Cardiac muscle cell (in vitro differentiated cells and primary cell): ENCODE results near the gene TAS2R7. TPM values are rescaled to one million over a fixed set of nuclear protein-coding genes. Genes with fewer than 3 reads are reported as not detected.

Source experiments
- DNase-seq, 2 donors: peaks; one replicate each; pipeline versions ENCODE4 v3.0.0 to v3.0.0-alpha.2; 2010 to 2017; ENCODE audit warnings: low read depth in 1 of 2, low spot score in 1 of 2
- H3K27ac ChIP-seq: fragments of 200-600 bp; sonication (generic); 2 replicates; pipeline ENCODE4 v1.5.1; 2016
- H3K27me3 ChIP-seq: fragments of 200-600 bp; sonication (generic); 2 replicates; pipeline ENCODE4 v1.6.0; 2016; ENCODE audit warnings: control low read depth
- H3K36me3 ChIP-seq: fragments of 200-600 bp; sonication (generic); 2 replicates; pipeline ENCODE4 v1.5.1; 2016; ENCODE audit warnings: control low read depth
- H3K4me1 ChIP-seq: fragments of 200-600 bp; sonication (generic); 2 replicates; pipeline ENCODE4 v1.8.1; 2017; ENCODE audit warnings: low read depth, mild to moderate bottlenecking, mixed run types
- H3K4me3 ChIP-seq: fragments of 200-600 bp; sonication (generic); 2 replicates; pipeline ENCODE4 v1.5.1; 2016; ENCODE audit warnings: mild to moderate bottlenecking
- H3K9me3 ChIP-seq: fragments of 200-600 bp; sonication (generic); 2 replicates; pipeline ENCODE4 v1.5.1; 2017; ENCODE audit warnings: low read depth, mild to moderate bottlenecking, control low read depth
- CTCF ChIP-seq: IDR thresholded peaks from 2 replicates; pipeline ENCODE4 v1.5.1; 2012; ENCODE audit warnings: low read depth, mild to moderate bottlenecking, low read length
- polyA plus RNA-seq: library from polyadenylated mRNA; unstranded; fragments of >200 nt; fragmentation: Nextera tagmentation; extraction: Ambion mirVana; gene quantifications from 2 replicates; pipeline ENCODE4 v1.2.1, GENCODE V29; 2016
- total RNA-seq: library from RNA; depleted of rRNA; stranded (reverse); fragments of >200 nt; gene quantifications from 2 replicates; pipeline ENCODE4 v1.2.3, GENCODE V29; 2016

Gene TAS2R7
- total and polyA plus RNA-seq, 2 experiments from 2014 or later = not detected

GRCh38 chr12:10779103-10779502, 23.3 kb downstream of the TAS2R7 start:
- TF ChIP-seq CTCF = no peak
- DNase-seq = no peak
- no peaks in the 10 kb centered on the region for H3K9me3 ChIP-seq

GRCh38 chr12:10771132-10771733, 31.2 kb downstream of the TAS2R7 start:
- H3K27ac ChIP-seq = no peak overlapping the region

More at GRCh38 chr12:10779103-10779502, 23.3 kb downstream of the TAS2R7 start:
- Histone ChIP-seq H3K36me3 (no peaks in the 10 kb centered on the region), H3K4me1 (no peaks in the 10 kb centered on the region), H3K27ac (no peak overlapping the region), H3K4me3 (no peak overlapping the region), H3K27me3 (peaks cover 5% of the 10 kb centered on the region)

GRCh38 chr12:10759657-10760056, 42.8 kb downstream of the TAS2R7 start:
- no peak for TF ChIP-seq CTCF
- DNase-seq = no peak
- no peaks in the 10 kb centered on the region for H3K36me3 ChIP-seq
- no peaks in the 10 kb centered on the region for H3K9me3 ChIP-seq
- peaks cover 7% of the 10 kb centered on the region for H3K27me3 ChIP-seq
- H3K27ac ChIP-seq = no peak overlapping the region
- H3K4me3 ChIP-seq = no peak overlapping the region
- no peaks in the 10 kb centered on the region for H3K4me1 ChIP-seq

More at GRCh38 chr12:10771132-10771733, 31.2 kb downstream of the TAS2R7 start:
- Histone ChIP-seq H3K27me3 (peaks cover 39% of the 10 kb centered on the region), H3K36me3 (no peaks in the 10 kb centered on the region), H3K4me3 (no peak overlapping the region), H3K9me3 (no peaks in the 10 kb centered on the region), H3K4me1 (no peaks in the 10 kb centered on the region)
- TF ChIP-seq CTCF = peak; percentile 63
- peak; percentile 21 to 64 for DNase-seq

GRCh38 chr12:10756194-10756593, 46.2 kb downstream of the TAS2R7 start:
- TF ChIP-seq CTCF = no peak
- DNase-seq = no peak
- Histone ChIP-seq H3K9me3 (no peaks in the 10 kb centered on the region), H3K36me3 (no peaks in the 10 kb centered on the region), H3K4me3 (no peak overlapping the region), H3K4me1 (no peaks in the 10 kb centered on the region), H3K27me3 (peaks cover 3% of the 10 kb centered on the region), H3K27ac (no peak overlapping the region)

GRCh38 chr12:10753059-10753458, 49.4 kb downstream of the TAS2R7 start:
- no peak for TF ChIP-seq CTCF
- Histone ChIP-seq H3K9me3 (no peaks in the 10 kb centered on the region), H3K4me3 (no peak overlapping the region), H3K4me1 (no peaks in the 10 kb centered on the region), H3K27me3 (no peaks in the 10 kb centered on the region), H3K27ac (no peak overlapping the region), H3K36me3 (no peaks in the 10 kb centered on the region)
- peak in 1 of 2 donors; percentile 41 for DNase-seq

Other genes with a start within 250 kb of the TAS2R7 start
- 10.8 and 14.2 TPM in 2 replicates for gene MAGOHB, start 189.0 kb downstream of the TAS2R7 start, total RNA-seq
- 39.5 and 57.6 TPM in 2 replicates for gene MAGOHB, start 189.0 kb downstream of the TAS2R7 start, polyA plus RNA-seq
- gene STYK1, start 128.6 kb downstream of the TAS2R7 start, total RNA-seq = 0.21 and 0.74 TPM in 2 replicates
- 0.65 and 2.3 TPM in 2 replicates for gene STYK1, start 128.6 kb downstream of the TAS2R7 start, polyA plus RNA-seq
- 142 and 173 TPM in 2 replicates for gene YBX3, start 79.3 kb downstream of the TAS2R7 start, total RNA-seq
- gene YBX3, start 79.3 kb downstream of the TAS2R7 start, polyA plus RNA-seq = 212 and 278 TPM in 2 replicates
- 0.45 TPM in 1 of 2 replicates, not detected in the other for gene TAS2R8, start 4.7 kb upstream of the TAS2R7 start, total RNA-seq
- gene TAS2R8, start 4.7 kb upstream of the TAS2R7 start, polyA plus RNA-seq = not detected in 2 replicates
- 0.21 and 1.8 TPM in 2 replicates for gene TAS2R9, start 7.5 kb upstream of the TAS2R7 start, total RNA-seq
- not detected in 2 replicates for gene TAS2R9, start 7.5 kb upstream of the TAS2R7 start, polyA plus RNA-seq
- 1.2 and 1.9 TPM in 2 replicates for gene TAS2R10, start 23.7 kb upstream of the TAS2R7 start, total RNA-seq
- 0.72 and 1.1 TPM in 2 replicates for gene TAS2R10, start 23.7 kb upstream of the TAS2R7 start, polyA plus RNA-seq
- gene PRR4, start 46.8 kb upstream of the TAS2R7 start, total RNA-seq = 0.67 and 8.8 TPM in 2 replicates
- 5.3 and 7.1 TPM in 2 replicates for gene PRR4, start 46.8 kb upstream of the TAS2R7 start, polyA plus RNA-seq
- gene PRH1, start 81.6 kb upstream of the TAS2R7 start, total RNA-seq = 30.2 and 35.0 TPM in 2 replicates
- gene PRH1, start 81.6 kb upstream of the TAS2R7 start, polyA plus RNA-seq = 35.3 and 38.6 TPM in 2 replicates
- 0.11 and 0.69 TPM in 2 replicates for gene TAS2R13, start 106.9 kb upstream of the TAS2R7 start, total RNA-seq
- not detected in 2 replicates for gene TAS2R13, start 106.9 kb upstream of the TAS2R7 start, polyA plus RNA-seq
- not detected in 2 replicates for gene PRH2, start 126.6 kb upstream of the TAS2R7 start, total RNA-seq
- gene PRH2, start 126.6 kb upstream of the TAS2R7 start, polyA plus RNA-seq = 0.43 and 2.1 TPM in 2 replicates
- 1.2 and 3.2 TPM in 2 replicates for gene TAS2R14, start 136.6 kb upstream of the TAS2R7 start, total RNA-seq
- gene TAS2R14, start 136.6 kb upstream of the TAS2R7 start, polyA plus RNA-seq = 1.0 and 3.0 TPM in 2 replicates
- 1.1 and 1.9 TPM in 2 replicates for gene TAS2R50, start 184.3 kb upstream of the TAS2R7 start, total RNA-seq
- gene TAS2R50, start 184.3 kb upstream of the TAS2R7 start, polyA plus RNA-seq = 0.23 TPM in 1 of 2 replicates, not detected in the other
- 0.49 and 3.6 TPM in 2 replicates for gene TAS2R20, start 195.7 kb upstream of the TAS2R7 start, total RNA-seq
- 0.25 and 0.61 TPM in 2 replicates for gene TAS2R20, start 195.7 kb upstream of the TAS2R7 start, polyA plus RNA-seq
- 1.8 and 3.5 TPM in 2 replicates for gene TAS2R19, start 220.0 kb upstream of the TAS2R7 start, total RNA-seq
- gene TAS2R19, start 220.0 kb upstream of the TAS2R7 start, polyA plus RNA-seq = not detected in 2 replicates
- gene TAS2R31, start 228.8 kb upstream of the TAS2R7 start, total RNA-seq = 1.3 and 3.0 TPM in 2 replicates
- 0.29 and 0.62 TPM in 2 replicates for gene TAS2R31, start 228.8 kb upstream of the TAS2R7 start, polyA plus RNA-seq